ENCODE data around the gene UBASH3B.

The UBASH3B gene

GRCh38 chr11:122700666-122701065 is 45.1 kb downstream of the UBASH3B start:
- no peak for DNase-seq (ENCODE audit: low read depth)

GRCh38 chr11:122701143-122701542 is 45.6 kb downstream of the UBASH3B start:
- no peak for DNase-seq (ENCODE audit: low read depth)
- H3K4me3 ChIP-seq (ENCODE audit: low read depth, low read length), result no peak overlapping the region

More at GRCh38 chr11:122700666-122701065, 45.1 kb downstream of the UBASH3B start:
- H3K4me3 ChIP-seq (ENCODE audit: low read depth, low read length), result no peak overlapping the region

GRCh38 chr11:122703541-122704272 is 48.2 kb downstream of the UBASH3B start:
- DNase-seq (ENCODE audit: low read depth), result no peak
- H3K4me3 ChIP-seq (ENCODE audit: low read depth, low read length), result no peak overlapping the region

GRCh38 chr11:122705396-122705795 is 49.9 kb downstream of the UBASH3B start:
- DNase-seq (ENCODE audit: low read depth), result no peak
- no peak overlapping the region for H3K4me3 ChIP-seq (ENCODE audit: low read depth, low read length)

- no peak overlapping the region for H3K4me3 ChIP-seq (ENCODE audit: low read depth, low read length)
- DNase-seq (ENCODE audit: low read depth), result peak; percentile 74
These were observed 51.0 kb downstream of the UBASH3B start for GRCh38 chr11:122706291-122707088.

- no peak overlapping the region for H3K4me3 ChIP-seq (ENCODE audit: low read depth, low read length)
- DNase-seq (ENCODE audit: low read depth), result no peak
These were observed 51.6 kb downstream of the UBASH3B start for GRCh38 chr11:122707111-122707510.

- H3K4me3 ChIP-seq (ENCODE audit: low read depth, low read length), result no peak overlapping the region
- no peak for DNase-seq (ENCODE audit: low read depth)
These were observed 52.4 kb downstream of the UBASH3B start for GRCh38 chr11:122707901-122708300.

GRCh38 chr11:122709039-122709760 is 53.7 kb downstream of the UBASH3B start:
- DNase-seq (ENCODE audit: low read depth), result peak; percentile 58
- H3K4me3 ChIP-seq (ENCODE audit: low read depth, low read length), result no peak overlapping the region

GRCh38 chr11:122711362-122711761 is 55.8 kb downstream of the UBASH3B start:
- H3K4me3 ChIP-seq (ENCODE audit: low read depth, low read length), result no peak overlapping the region
- DNase-seq (ENCODE audit: low read depth), result no peak

GRCh38 chr11:122711831-122712381 is 56.4 kb downstream of the UBASH3B start:
- peak; percentile 47 for DNase-seq (ENCODE audit: low read depth)
- no peak overlapping the region for H3K4me3 ChIP-seq (ENCODE audit: low read depth, low read length)

- no peak for DNase-seq (ENCODE audit: low read depth)
- H3K4me3 ChIP-seq (ENCODE audit: low read depth, low read length), result no peak overlapping the region
These were observed 58.5 kb downstream of the UBASH3B start for GRCh38 chr11:122714004-122714403.

- no peak for DNase-seq (ENCODE audit: low read depth)
- no peak overlapping the region for H3K4me3 ChIP-seq (ENCODE audit: low read depth, low read length)
These were observed 59.0 kb downstream of the UBASH3B start for GRCh38 chr11:122714484-122714883.

GRCh38 chr11:122715548-122716440 is 60.3 kb downstream of the UBASH3B start:
- no peak overlapping the region for H3K4me3 ChIP-seq (ENCODE audit: low read depth, low read length)
- no peak for DNase-seq (ENCODE audit: low read depth)

- no peak for DNase-seq (ENCODE audit: low read depth)
- no peak overlapping the region for H3K4me3 ChIP-seq (ENCODE audit: low read depth, low read length)
These were observed 61.8 kb downstream of the UBASH3B start for GRCh38 chr11:122717264-122717867.

GRCh38 chr11:122720107-122720881 is 64.8 kb downstream of the UBASH3B start:
- no peak for DNase-seq (ENCODE audit: low read depth)
- no peak overlapping the region for H3K4me3 ChIP-seq (ENCODE audit: low read depth, low read length)

- DNase-seq (ENCODE audit: low read depth), result peak; percentile 62
- no peak overlapping the region for H3K4me3 ChIP-seq (ENCODE audit: low read depth, low read length)
These were observed 65.9 kb downstream of the UBASH3B start for GRCh38 chr11:122721201-122721963.

- H3K4me3 ChIP-seq (ENCODE audit: low read depth, low read length), result no peak overlapping the region
- DNase-seq (ENCODE audit: low read depth), result peak; percentile 88
These were observed 66.4 kb downstream of the UBASH3B start for GRCh38 chr11:122721964-122722266.
